GM04503 (cell line): Measurements from ENCODE around the gene TMEM259.

Experiments
- DNase-seq: peaks from one replicate; pipeline ENCODE4 v3.0.0-alpha.2; 2012; ENCODE audit warnings: low read depth

Gene TMEM259

GRCh38 chr19:1055886-1056620 is 35.1 kb upstream of the TMEM259 start:
- no peak for DNase-seq

GRCh38 chr19:1055028-1055425 is 34.1 kb upstream of the TMEM259 start:
- DNase-seq = no peak

- no peak for DNase-seq
Observed at GRCh38 chr19:1054102-1055027, 33.4 kb upstream of the TMEM259 start.

GRCh38 chr19:1053176-1054101 is 32.5 kb upstream of the TMEM259 start:
- no peak for DNase-seq

GRCh38 chr19:1052349-1052975 is 31.5 kb upstream of the TMEM259 start:
- no peak for DNase-seq

GRCh38 chr19:1051791-1052190 is 30.9 kb upstream of the TMEM259 start:
- no peak for DNase-seq

GRCh38 chr19:1050989-1051788 is 30.3 kb upstream of the TMEM259 start:
- DNase-seq = no peak

- no peak for DNase-seq
Observed at GRCh38 chr19:1049800-1050199, 28.9 kb upstream of the TMEM259 start.

- no peak for DNase-seq
Observed at GRCh38 chr19:1049106-1049505, 28.2 kb upstream of the TMEM259 start.

- DNase-seq = no peak
Observed at GRCh38 chr19:1047696-1048147, 26.8 kb upstream of the TMEM259 start.

- no peak for DNase-seq
Observed at GRCh38 chr19:1046836-1047695, 26.1 kb upstream of the TMEM259 start.

GRCh38 chr19:1046117-1046626 is 25.2 kb upstream of the TMEM259 start:
- DNase-seq = no peak

GRCh38 chr19:1045247-1045603 is 24.3 kb upstream of the TMEM259 start:
- DNase-seq = no peak

- no peak for DNase-seq
Observed at GRCh38 chr19:1042689-1043511, 22.0 kb upstream of the TMEM259 start.

GRCh38 chr19:1041835-1042685 is 21.1 kb upstream of the TMEM259 start:
- no peak for DNase-seq

- no peak for DNase-seq
Observed at GRCh38 chr19:1041272-1041834, 20.4 kb upstream of the TMEM259 start.
